Activated CD4-positive, CD25-positive, alpha-beta regulatory T cell treated with anti-CD3 and anti-CD28 coated beads, Interleukin-2, amount 50 U/mL, for 16 hours (primary cell): Measurements from ENCODE around the gene GNB1L.

ENCODE experiments used
- DNase-seq: peaks from one replicate; pipeline ENCODE4 v3.0.0-alpha.2; 2020; ENCODE audit warnings: low read depth, low spot score

GNB1L gene

DNA sequence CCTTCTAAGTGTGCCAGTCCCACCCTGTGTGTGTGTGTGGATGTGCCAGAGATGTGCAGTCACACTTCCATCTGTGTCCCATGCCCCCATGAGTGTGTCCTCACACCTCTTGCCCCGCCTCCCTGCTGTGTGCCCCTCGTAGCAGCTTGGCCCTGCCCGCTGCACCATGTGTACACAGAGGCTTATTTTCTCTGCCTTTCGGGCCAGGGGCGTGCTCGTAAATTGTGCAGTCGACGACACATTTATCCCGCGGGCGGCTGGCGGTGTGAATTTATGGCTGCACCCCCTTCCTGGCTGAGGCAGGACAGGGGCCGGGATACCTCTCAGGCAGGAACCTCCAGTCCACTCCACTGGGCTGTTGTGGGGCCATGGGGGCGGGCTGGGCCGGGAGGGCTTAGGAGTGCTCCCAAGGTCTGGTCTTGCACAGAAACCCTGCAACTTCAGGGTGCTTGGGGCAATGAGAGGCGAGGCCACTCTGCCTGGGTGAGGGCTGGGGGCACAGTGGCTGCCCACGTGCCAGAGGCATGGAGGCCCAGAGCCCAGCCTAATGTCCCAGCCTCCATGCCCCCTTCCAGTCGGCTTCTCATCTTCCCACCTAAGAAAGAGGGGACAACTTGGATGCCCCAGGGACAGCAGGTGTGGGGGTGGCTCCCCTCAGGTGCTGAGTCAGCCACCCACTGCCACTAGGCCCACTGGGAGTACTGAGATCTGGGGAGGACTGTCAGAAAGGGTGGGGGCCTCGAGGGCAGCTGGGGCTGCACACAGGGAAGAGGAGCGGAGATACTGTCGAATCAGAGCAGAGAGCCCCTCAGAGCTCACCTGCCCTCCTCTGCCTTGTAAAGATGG lies 118.8 kb downstream of the GNB1L start:
- DNase-seq = no peak

DNA sequence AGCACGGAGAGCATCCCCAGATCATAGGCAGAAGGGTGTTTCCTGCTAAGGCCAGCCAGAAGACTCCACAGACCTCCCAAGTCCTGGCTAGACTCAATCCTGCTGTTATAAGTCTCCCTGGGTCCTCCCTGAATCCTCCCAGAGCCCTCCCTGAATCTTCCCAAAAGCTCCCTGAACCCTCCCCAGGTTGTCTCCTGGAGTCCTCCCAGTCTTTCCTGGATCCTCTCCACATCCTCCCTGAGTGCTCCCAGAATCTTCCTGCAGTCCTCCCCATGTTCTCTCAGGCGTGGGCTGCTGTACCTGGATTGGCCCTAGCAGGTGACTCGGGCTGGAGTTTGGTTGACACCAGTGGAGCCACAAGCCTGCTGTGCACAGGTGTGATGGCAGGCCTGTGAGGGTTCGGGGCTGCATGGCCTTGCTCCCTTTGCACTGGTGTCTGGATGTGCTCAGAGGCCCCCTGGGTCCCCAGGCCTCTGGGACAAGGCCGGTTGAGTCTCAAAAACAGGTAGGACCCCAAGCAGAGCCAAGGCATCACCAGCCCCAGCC lies 119.8 kb downstream of the GNB1L start:
- no peak for DNase-seq

DNA sequence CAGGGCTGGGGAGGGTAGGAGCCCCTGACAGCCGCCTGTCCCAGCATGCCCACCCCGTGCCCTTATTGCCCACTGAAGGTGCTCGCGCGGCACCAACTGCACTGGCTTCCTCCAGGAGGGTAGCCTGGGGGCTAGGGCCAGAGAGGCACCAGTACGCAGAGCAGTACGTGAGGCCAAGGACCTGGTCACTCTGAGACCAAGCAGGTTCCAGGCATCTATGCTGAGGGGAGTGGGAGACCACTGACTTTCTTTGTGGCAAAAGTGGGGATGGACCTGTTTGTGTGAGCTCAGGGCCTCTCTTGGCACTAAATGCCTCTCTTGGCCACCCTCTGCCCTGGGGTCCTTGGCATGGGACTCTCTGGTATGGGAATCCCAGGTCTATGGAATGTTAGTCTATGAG lies 120.5 kb downstream of the GNB1L start:
- DNase-seq = no peak

- DNase-seq = no peak
Observed at GRCh38 chr22:19733755-19734154, 120.9 kb downstream of the GNB1L start.
